Measurements from ENCODE around the gene MARVELD2.
"Not testable (repeated sequence)": the region's sequence is repeated elsewhere in the genome, so short reads cannot be mapped to it uniquely, and the experiment has no call there.

The MARVELD2 gene, protein sequence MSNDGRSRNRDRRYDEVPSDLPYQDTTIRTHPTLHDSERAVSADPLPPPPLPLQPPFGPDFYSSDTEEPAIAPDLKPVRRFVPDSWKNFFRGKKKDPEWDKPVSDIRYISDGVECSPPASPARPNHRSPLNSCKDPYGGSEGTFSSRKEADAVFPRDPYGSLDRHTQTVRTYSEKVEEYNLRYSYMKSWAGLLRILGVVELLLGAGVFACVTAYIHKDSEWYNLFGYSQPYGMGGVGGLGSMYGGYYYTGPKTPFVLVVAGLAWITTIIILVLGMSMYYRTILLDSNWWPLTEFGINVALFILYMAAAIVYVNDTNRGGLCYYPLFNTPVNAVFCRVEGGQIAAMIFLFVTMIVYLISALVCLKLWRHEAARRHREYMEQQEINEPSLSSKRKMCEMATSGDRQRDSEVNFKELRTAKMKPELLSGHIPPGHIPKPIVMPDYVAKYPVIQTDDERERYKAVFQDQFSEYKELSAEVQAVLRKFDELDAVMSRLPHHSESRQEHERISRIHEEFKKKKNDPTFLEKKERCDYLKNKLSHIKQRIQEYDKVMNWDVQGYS

DNA sequence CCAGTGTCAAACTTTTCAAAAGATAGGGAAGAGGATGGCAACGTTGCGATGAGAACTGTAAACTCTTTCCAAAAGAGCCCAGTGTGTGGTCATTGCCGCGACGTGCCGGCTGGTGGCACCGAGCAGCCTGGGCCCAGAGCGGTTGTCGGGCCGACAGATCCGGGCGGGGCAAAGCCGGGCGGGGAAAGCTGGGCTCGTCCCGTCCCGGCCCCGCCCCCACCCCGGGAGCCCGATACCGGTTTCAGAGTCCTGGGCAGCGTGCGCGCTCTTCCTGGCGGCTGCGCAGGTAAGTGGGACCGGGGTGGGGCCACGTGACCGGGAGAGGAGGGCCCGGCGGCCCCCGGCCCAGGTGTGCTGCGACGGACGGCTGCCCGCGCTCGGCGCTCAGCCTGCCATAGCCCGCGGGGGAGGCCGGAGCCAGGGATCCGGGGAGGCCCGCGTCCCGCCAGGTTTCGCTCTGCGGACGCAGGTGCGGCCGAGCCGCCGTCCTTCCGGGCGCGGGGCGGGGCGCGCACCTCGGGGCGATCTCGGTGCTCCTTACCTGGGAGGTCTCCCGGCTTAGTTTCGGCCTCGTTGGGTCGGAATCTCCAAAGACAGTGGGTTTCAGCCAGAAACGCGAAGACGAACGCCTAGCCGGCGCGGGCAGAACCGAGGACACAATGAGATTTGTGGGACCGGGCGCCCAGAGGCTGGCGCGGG lies at the start of gene MARVELD2:
MARVELD2 (plus strand) TSS at position 232 of the 699 bp plus-strand sequence. CDS start 4,270 bp downstream, outside the sequence.
- peak; percentile 37 for DNase-seq

DNA sequence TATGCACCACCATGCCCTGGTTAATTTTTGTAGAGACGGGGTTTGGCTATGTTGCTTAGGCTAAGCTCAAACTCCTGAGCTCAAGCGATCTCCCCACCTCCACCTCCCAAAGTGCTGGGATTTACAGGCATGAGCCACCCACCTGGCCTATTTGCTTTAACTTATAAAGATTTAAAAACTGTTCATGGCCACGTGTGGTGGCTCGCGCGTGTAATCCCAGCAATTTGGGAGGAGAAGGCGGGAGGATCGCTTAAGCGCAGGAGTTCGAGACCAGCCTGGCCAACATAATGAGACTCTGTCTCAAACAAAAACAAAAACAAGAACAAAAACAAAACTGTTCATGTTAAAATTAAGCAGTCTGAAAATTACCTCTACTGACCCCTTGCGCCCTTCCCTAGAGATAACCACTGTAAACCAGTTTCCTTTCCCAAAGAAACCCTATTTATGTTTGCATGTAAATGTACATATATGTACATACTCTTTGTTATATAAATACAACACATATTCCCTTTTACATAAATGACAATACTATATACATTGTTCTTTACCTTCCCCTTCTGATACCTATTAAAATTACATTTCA lies 47.1 kb upstream of the MARVELD2 start:
- DNase-seq, result no peak

DNA sequence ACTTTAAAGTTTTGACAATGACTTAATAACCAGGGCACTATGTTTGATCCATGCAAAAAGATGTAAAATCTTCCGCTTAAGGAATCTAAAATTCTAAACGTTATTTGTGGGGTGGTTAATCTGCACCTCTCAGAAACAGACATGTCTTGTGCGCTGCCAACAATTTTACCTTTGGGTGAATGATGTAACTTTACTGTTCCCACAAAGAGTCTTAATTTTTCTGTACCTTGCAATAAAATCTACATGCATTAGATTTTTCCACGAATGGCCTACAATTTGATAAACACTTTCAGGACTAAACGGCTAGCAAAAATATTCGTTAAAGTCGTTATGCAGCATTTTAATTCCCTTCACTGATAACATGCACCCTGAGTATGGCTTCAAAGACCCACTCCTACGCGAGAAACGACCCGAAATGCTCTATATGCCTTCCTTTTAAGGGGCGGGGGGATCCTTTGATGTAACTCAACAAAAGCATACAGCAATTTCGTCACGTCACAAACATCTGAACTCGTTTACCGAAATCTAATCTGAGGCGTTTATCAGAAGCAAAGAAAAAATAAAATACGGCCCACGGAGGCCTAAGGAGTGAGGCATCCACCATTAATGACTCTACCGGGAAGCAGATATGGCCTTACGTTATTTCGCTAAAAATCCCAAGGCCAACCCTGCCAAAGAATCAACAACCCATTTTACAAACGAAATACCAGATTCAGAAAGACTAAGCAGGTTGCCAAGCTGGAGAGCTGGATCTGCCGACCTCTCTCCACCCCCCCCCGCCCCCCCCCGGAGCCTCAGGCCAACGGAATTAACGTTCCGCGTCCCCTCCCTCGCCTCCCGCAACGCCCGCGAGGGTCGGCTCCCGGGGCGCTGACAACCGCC lies 46.2 kb upstream of the MARVELD2 start:
- peak; percentile 39 for DNase-seq

DNA sequence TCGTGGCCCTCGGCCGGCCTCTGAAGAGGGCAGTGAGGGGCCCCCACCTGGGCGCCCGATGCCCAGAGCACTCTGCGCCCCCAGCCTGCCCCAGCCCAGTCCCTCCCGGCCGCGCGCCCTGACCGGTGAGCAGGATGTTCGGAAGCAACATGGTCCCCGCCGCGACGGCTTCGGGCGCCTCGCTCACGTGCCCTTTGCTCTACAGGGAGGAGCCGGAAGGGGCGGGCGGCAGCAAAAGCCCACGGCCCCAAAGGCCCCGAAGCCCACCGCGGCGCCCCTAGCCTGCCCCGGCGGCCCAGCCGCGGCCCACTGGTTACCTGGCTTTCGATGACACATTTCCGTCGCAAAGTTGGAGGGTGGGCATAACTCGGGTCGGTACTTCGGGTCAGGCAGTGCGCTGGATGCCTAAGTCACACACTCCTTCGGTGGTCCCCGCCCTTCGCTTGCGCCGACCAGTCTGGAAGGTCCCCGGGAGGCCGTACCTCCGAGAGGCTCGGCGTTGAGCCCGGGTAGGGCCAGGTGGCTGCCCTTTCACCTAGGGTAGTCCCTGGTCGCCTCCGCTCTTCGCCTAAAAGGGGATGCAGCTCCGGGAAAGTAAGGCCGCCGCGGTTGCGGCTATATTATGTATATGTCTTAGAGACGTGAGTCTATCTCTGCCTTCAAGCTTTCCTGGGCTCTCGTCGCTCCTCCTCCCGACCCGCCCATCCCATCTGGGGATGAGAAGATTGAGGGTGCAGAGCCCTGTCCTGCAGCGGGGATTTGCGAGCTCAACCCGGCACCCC lies 45.4 kb upstream of the MARVELD2 start, which contains the start of the genes AK6, RAD17 and TAF9:
AK6 (minus strand) TSS at position 181 of the 782 bp plus-strand sequence; CDS start at position 151, 30 bp downstream.
RAD17 (plus strand) TSS at position 479 of the 782 bp plus-strand sequence. CDS start 2,391 bp downstream, outside the sequence.
TAF9 (minus strand) TSS at position 181 of the 782 bp plus-strand sequence. CDS start 3,783 bp downstream, outside the sequence.
- peak; percentile 92 for DNase-seq

DNA sequence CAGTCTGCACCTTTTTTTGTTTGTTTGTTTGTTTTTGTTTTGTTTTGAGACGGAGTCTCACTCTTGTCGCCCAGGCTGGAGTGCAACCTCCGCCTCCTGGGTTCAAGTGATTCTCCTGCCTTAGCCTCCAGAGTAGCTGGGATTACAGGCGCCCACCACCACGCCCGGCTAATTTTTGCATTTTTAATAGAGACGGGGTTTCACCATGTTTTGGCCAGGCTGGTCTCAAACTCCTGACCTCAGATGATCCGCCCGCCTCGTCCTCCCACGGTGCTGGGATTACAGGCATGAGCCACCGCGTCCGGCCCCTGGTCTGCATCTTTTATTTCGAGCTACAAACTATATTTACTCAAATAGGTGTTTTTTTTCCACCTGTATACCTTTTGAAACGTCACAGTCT lies 44.6 kb upstream of the MARVELD2 start:
- peak; percentile 9 for DNase-seq

DNA sequence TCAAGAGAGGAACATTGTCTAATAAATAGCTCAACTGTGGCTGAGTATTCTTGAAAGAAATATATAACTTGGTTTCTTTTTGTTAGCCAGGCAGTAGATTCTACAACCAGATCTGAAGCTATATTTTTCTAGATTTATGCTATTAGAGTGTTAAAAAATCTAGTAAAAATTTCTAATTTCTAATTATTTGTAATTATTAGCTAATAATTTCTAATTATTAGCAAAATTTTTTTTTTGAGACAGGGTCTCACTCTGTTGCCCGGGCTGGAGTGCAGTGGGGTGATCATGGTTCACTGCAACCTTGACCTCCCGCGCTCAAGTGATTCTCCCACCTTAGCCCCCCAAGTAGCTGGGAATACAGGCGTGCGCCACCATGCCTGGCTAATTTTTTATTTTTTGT lies 42.5 kb upstream of the MARVELD2 start:
- DNase-seq, result no peak

DNA sequence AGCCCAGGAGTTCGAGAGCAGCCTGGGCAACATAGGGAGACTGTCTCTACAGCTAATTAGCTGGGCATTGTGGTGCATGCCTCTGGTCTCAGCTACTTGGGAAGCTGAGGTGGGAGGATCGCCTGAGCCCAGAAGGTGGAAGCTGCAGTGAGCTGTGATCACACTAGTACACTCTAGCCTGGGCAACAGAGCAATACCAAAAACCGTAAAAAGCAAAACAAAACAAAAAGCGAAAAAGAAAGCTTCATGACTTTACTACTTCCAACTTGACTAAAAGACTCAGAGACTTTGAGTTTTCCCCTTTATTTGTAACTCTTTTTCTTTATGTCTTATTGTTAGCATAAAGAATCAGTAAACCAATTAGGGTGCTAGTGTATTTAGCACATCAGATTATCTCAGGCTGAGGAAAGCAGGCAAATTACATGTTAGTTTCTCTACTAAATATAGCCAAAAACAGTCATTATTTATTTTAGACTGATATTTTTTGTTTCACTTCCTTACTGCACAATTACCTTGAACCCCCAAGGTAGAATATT lies 39.9 kb upstream of the MARVELD2 start:
- no peak for DNase-seq

DNA sequence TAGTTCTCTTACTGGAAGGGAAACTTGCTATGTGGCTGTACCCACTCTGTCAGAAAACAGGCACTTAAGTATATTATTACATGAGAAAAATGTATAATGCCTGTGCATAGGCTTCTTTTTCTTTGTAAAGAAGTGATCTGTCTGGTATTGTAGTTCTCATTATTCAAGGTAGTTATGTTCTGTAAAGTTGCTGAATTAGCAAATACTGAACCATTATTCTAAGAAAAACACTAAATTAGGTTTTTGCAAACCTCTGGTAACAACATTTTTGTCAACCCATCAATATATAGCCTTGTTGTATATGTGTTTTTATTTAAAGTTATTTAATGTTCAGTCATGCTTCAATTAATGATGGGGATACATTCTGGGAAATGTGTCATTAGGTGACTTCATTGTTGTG lies 36.5 kb upstream of the MARVELD2 start:
- no peak for DNase-seq

DNA sequence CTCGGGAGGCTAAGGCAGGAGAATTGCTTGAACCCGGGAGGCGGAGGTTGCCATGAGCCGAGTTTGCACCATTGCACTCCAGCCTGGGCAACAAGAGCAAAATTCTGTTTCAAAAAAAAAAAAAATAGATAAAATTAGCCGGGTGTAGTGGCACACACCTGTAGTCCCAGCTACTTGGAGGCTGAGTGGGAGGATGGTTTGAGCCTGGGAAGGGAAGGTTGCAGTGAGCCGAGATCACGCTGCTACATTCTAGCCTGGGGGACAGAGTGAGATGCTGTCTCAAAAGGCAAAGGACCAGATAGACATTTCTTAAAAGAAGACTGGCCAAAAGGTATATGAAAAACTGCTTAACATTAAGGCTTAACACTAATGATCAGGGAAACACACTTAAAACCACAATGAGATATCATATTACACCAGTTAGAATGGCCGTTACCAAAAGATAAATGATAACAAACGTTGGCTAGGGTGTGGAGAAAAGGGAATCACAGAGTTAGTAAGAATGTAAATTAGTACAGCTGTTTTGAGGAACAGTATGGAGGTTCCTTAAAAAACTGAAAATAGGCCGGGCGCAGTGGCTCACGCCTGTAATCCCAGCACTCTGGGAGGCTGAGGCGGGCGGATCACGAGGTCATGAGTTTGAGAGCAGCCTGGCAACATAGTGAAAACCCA lies 10.1 kb upstream of the MARVELD2 start:
- no peak for DNase-seq

DNA sequence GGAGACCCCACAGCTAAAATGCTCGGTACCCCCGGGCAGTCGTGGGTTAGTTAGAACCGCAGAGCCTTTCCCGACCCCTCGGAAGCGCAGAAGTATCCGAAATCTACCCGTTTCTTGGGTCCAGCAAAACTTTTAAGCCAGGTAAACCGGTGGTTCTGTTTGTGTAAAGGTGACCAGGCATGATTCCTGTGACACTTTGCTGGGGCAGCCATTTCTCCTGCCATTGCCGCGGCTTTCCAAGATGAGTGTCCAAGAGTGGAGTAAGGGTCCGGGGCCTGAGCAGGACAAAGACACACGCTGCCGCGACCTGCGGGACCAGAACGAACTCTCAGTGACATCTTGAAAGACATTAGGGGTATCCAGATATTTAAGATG lies 655 bp downstream of the MARVELD2 start:
- DNase-seq, result no peak

DNA sequence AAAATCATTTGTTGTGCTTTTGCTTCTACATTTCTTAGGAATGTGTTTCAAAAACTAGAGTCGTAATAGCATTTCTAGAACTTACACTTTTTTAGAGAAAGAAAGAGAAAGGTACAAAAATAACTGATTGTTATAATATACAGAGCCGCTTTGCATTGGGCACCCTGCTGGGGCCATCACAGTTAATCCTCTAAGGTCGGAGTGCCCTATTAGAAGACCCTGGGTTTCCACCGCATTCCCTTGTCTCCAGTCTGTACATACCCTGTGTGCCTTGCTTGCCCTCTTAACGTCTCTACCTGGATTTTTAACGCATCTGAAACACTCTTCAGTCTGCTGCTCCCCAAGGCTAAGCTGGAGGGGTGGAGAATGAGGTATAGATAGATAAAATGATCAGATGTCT lies 1.3 kb downstream of the MARVELD2 start:
- DNase-seq, result no peak

DNA sequence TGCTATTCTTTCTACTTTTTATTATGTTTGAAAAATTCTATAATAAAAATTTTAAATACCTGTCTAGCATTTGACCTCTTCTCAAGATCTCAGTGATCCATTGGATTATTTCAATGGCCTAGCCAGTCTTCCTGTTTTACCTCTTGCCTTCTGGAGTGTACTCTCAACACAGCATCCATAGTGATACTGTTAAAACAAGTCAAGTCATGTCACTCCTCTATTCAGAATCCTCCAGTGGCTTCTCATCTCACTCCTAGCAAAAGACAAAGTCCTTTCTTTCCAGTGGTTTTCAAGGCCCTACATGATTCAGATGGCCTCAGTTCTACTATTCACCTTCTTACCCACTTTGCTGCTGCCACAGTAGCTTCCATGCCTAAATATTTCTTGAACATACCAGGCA lies 1.8 kb downstream of the MARVELD2 start:
- DNase-seq, result no peak

DNA sequence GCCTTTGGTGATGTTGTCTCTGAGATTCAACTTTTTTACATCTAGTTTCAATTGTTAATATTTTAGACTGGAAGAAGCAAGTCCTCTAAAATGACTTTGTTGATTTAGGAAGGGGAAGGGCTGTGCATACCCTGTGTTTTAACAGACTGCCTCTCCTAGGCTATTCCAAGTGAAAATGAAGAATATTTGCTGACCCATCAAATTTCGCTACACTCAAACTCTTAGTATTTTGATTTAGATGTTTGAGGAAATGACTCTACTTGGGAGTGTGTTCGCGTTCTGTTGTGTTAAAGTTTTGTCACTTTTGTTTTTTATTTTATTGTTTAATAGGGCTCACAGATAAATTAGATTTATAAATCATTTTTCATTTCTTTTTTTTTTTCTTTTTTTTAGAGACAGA lies 3.6 kb downstream of the MARVELD2 start:
- DNase-seq, result no peak

DNA sequence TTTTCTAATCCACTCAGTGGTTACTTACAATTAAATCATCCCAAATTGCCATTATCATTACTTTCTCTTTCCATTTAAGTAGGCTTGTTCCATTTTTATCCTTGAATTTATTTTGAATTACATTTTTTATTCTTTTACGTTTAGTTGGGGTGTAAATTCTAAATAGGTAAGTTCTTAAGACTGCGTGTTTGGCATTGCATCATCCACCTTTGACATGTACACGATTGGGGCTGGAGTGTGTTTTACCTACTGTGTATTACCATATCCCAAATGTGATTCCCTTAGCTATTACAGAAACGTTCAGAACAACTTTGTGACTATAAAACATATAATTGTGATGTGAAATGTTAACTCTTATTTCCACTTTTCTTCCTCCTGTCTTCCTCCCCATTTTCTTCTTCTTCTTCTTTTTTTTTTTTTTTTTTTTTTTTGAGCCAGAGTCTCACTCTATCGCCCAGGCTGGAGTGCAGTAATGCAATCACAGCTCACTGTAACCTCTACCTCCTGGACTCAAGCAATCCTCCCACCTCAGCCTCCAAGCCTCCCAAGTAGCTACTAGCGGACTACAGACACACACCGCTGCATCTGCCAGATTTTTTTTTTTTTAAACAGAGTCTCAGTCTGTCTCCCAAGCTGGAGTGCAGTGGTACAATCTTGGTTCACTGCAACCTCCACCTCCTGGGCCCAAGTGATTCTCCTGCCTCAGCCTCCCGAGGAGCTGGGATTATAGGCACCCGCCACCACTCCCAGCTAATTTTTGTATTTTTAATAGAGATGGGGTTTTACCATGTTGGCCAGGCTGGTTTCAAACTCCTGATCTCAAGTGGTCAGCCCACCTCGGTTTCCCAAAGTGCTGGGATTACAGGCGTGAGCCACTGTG lies 16.7 kb downstream of the MARVELD2 start:
- no peak for DNase-seq

DNA sequence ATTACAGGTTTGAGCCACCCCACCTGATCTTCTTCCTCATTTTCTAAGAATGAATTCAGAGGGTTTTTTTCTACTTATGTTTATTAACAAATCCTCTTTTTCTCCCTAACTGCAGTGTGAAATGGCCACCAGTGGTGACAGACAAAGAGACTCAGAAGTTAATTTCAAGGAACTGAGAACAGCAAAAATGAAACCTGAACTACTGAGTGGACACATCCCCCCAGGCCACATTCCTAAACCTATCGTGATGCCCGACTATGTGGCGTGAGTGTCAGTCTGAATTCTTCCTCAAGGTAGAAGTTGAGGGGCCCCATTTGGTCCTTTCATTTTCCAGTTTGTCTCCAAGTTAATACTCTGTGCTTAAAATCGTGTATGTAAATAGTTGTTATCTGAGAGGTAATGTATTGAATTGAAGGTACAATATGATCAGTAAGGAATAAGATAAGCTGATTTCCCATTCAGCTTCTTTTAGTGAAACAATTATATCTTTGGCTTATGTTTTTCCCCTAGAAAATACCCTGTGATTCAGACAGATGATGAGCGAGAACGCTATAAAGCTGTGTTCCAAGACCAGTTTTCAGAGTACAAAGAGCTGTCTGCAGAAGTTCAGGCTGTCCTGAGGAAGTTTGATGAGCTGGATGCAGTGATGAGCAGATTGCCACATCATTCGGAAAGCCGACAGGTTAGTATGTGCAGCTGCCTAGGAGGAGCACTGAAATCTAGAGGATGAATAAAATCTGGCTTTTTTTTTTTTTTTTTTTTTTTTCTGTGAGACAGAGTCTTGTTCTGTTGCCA lies 17.7 kb downstream of the MARVELD2 start:
- DNase-seq, result no peak

DNA sequence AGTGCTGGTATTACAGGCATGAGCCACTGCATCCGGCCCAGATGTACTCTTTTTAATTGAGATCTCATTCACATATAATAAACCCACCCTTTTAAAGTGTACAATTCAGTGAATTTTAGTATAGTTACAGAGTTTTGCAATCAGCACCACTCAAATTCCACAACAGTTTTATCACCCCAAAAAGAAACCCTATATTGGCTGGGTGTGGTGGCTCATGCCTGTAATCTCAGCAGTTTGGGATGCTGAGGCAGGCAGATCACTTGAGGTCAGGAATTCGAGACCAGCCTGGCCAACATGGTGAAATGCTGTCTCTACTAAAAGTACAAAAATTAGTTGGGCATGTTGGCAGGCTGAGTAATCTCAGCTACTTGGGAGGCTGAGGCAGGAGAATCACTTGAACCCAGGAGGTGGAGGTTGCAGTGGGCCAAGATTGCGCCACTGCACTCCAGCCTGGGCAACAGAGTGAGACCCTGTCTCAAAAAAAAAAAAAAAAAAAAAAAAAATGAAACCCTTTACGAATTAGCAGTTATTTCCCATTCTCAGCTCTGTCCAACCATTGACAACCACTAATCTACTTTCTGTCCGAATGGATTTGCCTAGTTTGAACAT lies 20.5 kb downstream of the MARVELD2 start:
- DNase-seq, result not testable (repeated sequence)

DNA sequence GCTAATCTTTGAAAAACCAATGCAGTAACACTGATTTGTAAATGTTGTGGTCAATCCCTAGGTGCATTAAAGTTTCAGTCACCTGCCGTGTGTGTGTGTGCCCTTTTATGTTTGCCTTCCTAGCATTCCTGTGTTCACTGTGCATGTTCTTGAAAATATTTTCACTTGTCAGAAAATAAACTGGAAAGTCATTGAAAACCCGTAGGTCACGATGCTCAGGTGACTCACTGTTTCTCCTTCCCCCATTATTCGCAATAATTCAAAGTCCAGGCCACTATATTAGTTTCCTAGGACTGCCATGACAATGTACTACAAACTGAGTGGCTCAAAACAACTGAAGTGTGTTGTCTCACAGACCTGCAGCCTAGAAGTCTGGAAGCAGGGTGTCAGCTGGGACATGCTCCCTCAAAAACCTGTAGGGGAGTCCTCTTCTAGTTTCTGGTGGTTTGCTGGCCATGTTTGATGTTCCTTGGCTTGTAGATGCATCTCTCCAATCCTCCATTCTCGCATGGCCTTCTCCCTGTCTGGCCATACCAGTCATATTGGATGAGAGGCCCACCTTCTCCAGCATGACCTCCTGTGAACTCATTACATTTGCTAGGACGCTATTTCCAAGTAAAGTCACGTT lies 29.3 kb downstream of the MARVELD2 start:
- no peak for DNase-seq

DNA sequence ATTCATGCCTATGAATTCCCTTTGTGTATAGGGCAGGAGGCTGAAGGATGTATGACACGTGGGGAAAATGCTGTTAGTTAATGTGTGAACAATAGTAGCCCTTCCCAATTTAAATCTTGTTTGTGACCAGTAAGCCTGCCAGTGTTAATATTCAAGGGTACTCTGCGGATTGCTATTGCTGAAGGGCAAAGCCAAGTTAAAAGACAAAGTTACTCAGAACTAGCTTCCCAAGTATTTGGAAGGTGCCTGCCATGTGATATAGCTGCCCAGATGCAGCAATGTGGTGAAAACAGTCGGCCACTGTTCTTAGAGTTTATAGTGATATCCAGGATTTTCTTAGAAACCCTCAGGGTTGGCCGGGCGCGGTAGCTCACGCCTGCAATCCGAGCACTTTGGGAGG lies 34.6 kb downstream of the MARVELD2 start:
- no peak for DNase-seq
